OCI-LY3 (cell line): ENCODE results near the gene LRRTM1.

ENCODE experiments used
- EZH2phosphoT487 ChIP-seq: fragments of 200-600 bp; shearing (Covaris generic); IDR thresholded peaks from 2 replicates; pipeline ENCODE4 v1.6.1; 2018; ENCODE audit warnings: antibody characterized with exemption, mixed run types, low read depth
- TF ChIP-seq, protein P1 (sequence below): fragments of 200-600, 300-600 bp; sonication (generic); IDR thresholded peaks from 2 replicates; pipeline ENCODE4 v1.5.1; 2014; ENCODE audit warnings: antibody characterized with exemption, low read length, low read depth

- TF ChIP-seq, protein P1, sequence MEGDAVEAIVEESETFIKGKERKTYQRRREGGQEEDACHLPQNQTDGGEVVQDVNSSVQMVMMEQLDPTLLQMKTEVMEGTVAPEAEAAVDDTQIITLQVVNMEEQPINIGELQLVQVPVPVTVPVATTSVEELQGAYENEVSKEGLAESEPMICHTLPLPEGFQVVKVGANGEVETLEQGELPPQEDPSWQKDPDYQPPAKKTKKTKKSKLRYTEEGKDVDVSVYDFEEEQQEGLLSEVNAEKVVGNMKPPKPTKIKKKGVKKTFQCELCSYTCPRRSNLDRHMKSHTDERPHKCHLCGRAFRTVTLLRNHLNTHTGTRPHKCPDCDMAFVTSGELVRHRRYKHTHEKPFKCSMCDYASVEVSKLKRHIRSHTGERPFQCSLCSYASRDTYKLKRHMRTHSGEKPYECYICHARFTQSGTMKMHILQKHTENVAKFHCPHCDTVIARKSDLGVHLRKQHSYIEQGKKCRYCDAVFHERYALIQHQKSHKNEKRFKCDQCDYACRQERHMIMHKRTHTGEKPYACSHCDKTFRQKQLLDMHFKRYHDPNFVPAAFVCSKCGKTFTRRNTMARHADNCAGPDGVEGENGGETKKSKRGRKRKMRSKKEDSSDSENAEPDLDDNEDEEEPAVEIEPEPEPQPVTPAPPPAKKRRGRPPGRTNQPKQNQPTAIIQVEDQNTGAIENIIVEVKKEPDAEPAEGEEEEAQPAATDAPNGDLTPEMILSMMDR: no peak
- no peak for TF ChIP-seq EZH2phosphoT487
These were observed 24.0 kb downstream of the LRRTM1 start for GRCh38 chr2:80280598-80280997.
